ENCODE results near the gene CD79B. TPM values are rescaled to one million over a fixed set of nuclear protein-coding genes. Genes with fewer than 3 reads are reported as not detected.

Gene CD79B
- total RNA-seq, 1 donor from 2014 or later, result 0.25 TPM

DNA sequence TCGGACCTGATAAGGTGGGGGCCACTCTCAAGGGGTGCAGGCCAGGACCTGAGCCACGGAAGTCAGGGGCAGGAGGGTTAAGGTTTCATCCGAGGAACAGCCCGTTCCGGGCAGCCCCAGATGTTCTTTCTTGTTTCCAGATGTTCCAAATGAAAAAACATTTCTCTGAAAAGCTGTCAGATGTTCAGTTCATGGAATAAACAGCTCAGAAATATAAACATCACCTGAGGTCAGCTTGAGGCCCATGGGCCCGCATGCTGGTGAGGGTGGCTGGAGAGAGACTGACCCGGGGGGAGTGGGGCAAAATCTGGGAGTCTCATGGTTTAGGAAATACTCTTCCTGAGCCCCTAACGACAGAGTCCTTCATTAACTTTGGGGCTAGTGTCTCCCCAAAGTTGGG is 1.5 kb upstream of the CD79B start:
- no peaks in the 10 kb centered on the region for H3K9me3 Mint-ChIP-seq (ENCODE audit: unreplicated experiment)
- H3K9ac ChIP-seq (ENCODE audit: low read length), result no peak overlapping the region
- no peak overlapping the region for H3K27ac ChIP-seq (ENCODE audit: low read depth, low read length)
- no peaks in the 10 kb centered on the region for H3K36me3 ChIP-seq (ENCODE audit: insufficient read depth, low read length)
- H3K4me1 Mint-ChIP-seq (ENCODE audit: low read depth, unreplicated experiment), result no peaks in the 10 kb centered on the region
- no peaks in the 10 kb centered on the region for H3K9me3 ChIP-seq (ENCODE audit: insufficient read depth, low read depth, low read length)
- FAIRE-seq, result no peak
- no peak overlapping the region for H3K4me3 Mint-ChIP-seq (ENCODE audit: unreplicated experiment)
- no peak for DNase-seq (ENCODE audit: low read depth)
- no peak overlapping the region for H3K4me2 ChIP-seq (ENCODE audit: low read length)
- TF ChIP-seq EZH2 (IDR thresholded peaks at IDR 0.05; ENCODE audit: insufficient read depth, low read length), result no peak
- TF ChIP-seq, protein P1, sequence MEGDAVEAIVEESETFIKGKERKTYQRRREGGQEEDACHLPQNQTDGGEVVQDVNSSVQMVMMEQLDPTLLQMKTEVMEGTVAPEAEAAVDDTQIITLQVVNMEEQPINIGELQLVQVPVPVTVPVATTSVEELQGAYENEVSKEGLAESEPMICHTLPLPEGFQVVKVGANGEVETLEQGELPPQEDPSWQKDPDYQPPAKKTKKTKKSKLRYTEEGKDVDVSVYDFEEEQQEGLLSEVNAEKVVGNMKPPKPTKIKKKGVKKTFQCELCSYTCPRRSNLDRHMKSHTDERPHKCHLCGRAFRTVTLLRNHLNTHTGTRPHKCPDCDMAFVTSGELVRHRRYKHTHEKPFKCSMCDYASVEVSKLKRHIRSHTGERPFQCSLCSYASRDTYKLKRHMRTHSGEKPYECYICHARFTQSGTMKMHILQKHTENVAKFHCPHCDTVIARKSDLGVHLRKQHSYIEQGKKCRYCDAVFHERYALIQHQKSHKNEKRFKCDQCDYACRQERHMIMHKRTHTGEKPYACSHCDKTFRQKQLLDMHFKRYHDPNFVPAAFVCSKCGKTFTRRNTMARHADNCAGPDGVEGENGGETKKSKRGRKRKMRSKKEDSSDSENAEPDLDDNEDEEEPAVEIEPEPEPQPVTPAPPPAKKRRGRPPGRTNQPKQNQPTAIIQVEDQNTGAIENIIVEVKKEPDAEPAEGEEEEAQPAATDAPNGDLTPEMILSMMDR (IDR thresholded peaks at IDR 0.05; ENCODE audit: insufficient read depth, low read depth, low read length), result no peak
- H3K79me2 ChIP-seq (ENCODE audit: insufficient read depth, low read length), result no peaks in the 10 kb centered on the region
- no peak overlapping the region for H2AFZ ChIP-seq (ENCODE audit: low read depth, low read length)
- no peaks in the 10 kb centered on the region for H3K4me1 ChIP-seq (ENCODE audit: insufficient read depth, low read length)
- no peak overlapping the region for H3K4me3 ChIP-seq (ENCODE audit: insufficient read depth, low read depth, low read length)
- H3K27me3 Mint-ChIP-seq (ENCODE audit: low read depth, unreplicated experiment), result peaks cover 17% of the 10 kb centered on the region
- no peaks in the 10 kb centered on the region for H4K20me1 ChIP-seq (ENCODE audit: insufficient read depth, low read length)
- H3K27ac Mint-ChIP-seq (ENCODE audit: unreplicated experiment), result no peak overlapping the region
- peaks cover 5% of the 10 kb centered on the region for H3K27me3 ChIP-seq (ENCODE audit: insufficient read depth, low read length)
- H3K36me3 Mint-ChIP-seq (ENCODE audit: low read depth, unreplicated experiment), result no peaks in the 10 kb centered on the region

DNA sequence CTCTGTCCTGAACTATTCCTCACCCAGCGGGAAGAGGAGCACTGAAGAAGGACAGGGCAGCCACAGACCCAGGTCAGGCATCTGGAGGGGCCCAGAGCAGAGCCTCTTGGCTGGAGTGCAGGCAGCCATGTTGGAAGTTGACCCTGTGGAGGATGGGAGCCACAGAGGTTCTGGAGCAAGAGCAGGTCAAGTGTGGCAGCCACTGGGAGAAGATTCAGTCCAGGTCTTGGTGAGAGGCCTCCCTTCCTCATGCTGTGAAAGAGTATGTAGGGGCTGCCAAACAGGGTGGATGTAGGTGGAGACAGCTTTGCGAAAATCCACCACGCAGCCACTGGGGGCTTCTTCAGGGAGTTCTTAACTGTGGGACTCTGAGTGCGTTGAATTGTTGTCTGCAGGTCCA is 590 bp upstream of the CD79B start:
- no peaks in the 10 kb centered on the region for H3K9me3 Mint-ChIP-seq (ENCODE audit: unreplicated experiment)
- Histone ChIP-seq H3K27ac (ENCODE audit: low read depth, low read length) (no peak overlapping the region), H3K9me3 (ENCODE audit: insufficient read depth, low read depth, low read length) (no peaks in the 10 kb centered on the region), H3K36me3 (ENCODE audit: insufficient read depth, low read length) (no peaks in the 10 kb centered on the region), H3K79me2 (ENCODE audit: insufficient read depth, low read length) (no peaks in the 10 kb centered on the region), H4K20me1 (ENCODE audit: insufficient read depth, low read length) (no peaks in the 10 kb centered on the region), H2AFZ (ENCODE audit: low read depth, low read length) (no peak overlapping the region), H3K9ac (ENCODE audit: low read length) (no peak overlapping the region), H3K4me3 (ENCODE audit: insufficient read depth, low read depth, low read length) (no peak overlapping the region), H3K27me3 (ENCODE audit: insufficient read depth, low read length) (peaks cover 5% of the 10 kb centered on the region), H3K4me1 (ENCODE audit: insufficient read depth, low read length) (no peaks in the 10 kb centered on the region), H3K4me2 (ENCODE audit: low read length) (no peak overlapping the region)
- H3K36me3 Mint-ChIP-seq (ENCODE audit: low read depth, unreplicated experiment), result no peaks in the 10 kb centered on the region
- H3K4me3 Mint-ChIP-seq (ENCODE audit: unreplicated experiment), result no peak overlapping the region
- no peak overlapping the region for H3K27ac Mint-ChIP-seq (ENCODE audit: unreplicated experiment)
- TF ChIP-seq, protein P1 (IDR thresholded peaks at IDR 0.05; ENCODE audit: insufficient read depth, low read depth, low read length), result no peak
- TF ChIP-seq EZH2 (IDR thresholded peaks at IDR 0.05; ENCODE audit: insufficient read depth, low read length), result no peak
- peaks cover 17% of the 10 kb centered on the region for H3K27me3 Mint-ChIP-seq (ENCODE audit: low read depth, unreplicated experiment)
- no peak for DNase-seq (ENCODE audit: low read depth)
- no peak for FAIRE-seq
- H3K4me1 Mint-ChIP-seq (ENCODE audit: low read depth, unreplicated experiment), result no peaks in the 10 kb centered on the region

DNA sequence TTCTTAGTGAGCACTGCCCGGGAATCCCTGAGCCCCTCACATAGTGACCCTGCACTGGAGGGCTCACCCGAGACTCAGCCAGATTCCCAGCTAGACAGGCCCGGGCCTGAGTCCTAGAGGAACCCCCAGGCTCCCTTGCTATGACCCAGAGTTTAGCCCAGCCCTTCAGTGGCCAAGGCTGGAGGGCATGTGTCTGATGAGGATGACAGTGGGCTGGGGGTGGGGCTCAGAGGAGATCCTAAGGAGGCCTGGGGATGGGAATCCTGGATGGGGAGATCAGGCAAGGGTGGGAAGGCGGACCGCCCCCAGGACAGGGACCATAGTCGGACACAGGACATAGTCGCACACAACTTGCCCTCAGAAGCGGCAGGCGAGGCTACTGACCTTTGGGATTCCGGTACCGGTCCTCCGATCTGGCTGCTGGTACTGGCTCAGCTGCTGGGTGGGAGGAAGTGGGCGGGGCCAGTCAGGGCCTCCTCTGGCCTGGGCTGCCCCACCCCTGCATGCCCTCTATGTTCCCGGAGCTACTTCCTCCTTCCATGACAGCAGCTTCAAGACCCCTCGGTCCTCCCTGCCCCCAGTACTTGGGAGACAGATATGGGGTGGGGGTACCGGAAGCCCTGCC is 1.1 kb downstream of the CD79B start:
- Histone ChIP-seq H4K20me1 (ENCODE audit: insufficient read depth, low read length) (no peaks in the 10 kb centered on the region), H3K27me3 (ENCODE audit: insufficient read depth, low read length) (peaks cover 4% of the 10 kb centered on the region), H3K36me3 (ENCODE audit: insufficient read depth, low read length) (no peaks in the 10 kb centered on the region), H3K4me3 (ENCODE audit: insufficient read depth, low read depth, low read length) (no peak overlapping the region), H3K79me2 (ENCODE audit: insufficient read depth, low read length) (no peaks in the 10 kb centered on the region), H3K4me1 (ENCODE audit: insufficient read depth, low read length) (no peaks in the 10 kb centered on the region), H3K4me2 (ENCODE audit: low read length) (no peak overlapping the region), H3K9me3 (ENCODE audit: insufficient read depth, low read depth, low read length) (no peaks in the 10 kb centered on the region), H3K27ac (ENCODE audit: low read depth, low read length) (no peak overlapping the region), H2AFZ (ENCODE audit: low read depth, low read length) (no peak overlapping the region), H3K9ac (ENCODE audit: low read length) (no peak overlapping the region)
- TF ChIP-seq EZH2 (IDR thresholded peaks at IDR 0.05; ENCODE audit: insufficient read depth, low read length), result no peak
- TF ChIP-seq, protein P1 (IDR thresholded peaks at IDR 0.05; ENCODE audit: insufficient read depth, low read depth, low read length), result no peak
- FAIRE-seq, result no peak
- H3K9me3 Mint-ChIP-seq (ENCODE audit: unreplicated experiment), result no peaks in the 10 kb centered on the region
- H3K36me3 Mint-ChIP-seq (ENCODE audit: low read depth, unreplicated experiment), result no peaks in the 10 kb centered on the region
- H3K27ac Mint-ChIP-seq (ENCODE audit: unreplicated experiment), result no peak overlapping the region
- no peak overlapping the region for H3K4me3 Mint-ChIP-seq (ENCODE audit: unreplicated experiment)
- no peaks in the 10 kb centered on the region for H3K4me1 Mint-ChIP-seq (ENCODE audit: low read depth, unreplicated experiment)
- no peak for DNase-seq (ENCODE audit: low read depth)
- peaks cover 12% of the 10 kb centered on the region for H3K27me3 Mint-ChIP-seq (ENCODE audit: low read depth, unreplicated experiment)

All from astrocyte (in vitro differentiated cells and primary cell).